GM10266 (cell line): ENCODE results near the gene BMS1.

ENCODE experiments used
- DNase-seq: peaks from one replicate; pipeline ENCODE4 v3.0.0; 2012; ENCODE audit errors: extremely low spot score
- TF ChIP-seq, protein P1 (sequence below): IDR thresholded peaks from 2 replicates; pipeline ENCODE4 v1.5.1; 2012; ENCODE audit warnings: mild to moderate bottlenecking, low read depth; ENCODE audit not compliant: control insufficient read depth, insufficient read depth; ENCODE audit errors: missing control alignments

Gene BMS1

GRCh38 chr10:42875798-42876341 is 93.3 kb downstream of the BMS1 start:
- no peak for DNase-seq
- TF ChIP-seq, protein P1, sequence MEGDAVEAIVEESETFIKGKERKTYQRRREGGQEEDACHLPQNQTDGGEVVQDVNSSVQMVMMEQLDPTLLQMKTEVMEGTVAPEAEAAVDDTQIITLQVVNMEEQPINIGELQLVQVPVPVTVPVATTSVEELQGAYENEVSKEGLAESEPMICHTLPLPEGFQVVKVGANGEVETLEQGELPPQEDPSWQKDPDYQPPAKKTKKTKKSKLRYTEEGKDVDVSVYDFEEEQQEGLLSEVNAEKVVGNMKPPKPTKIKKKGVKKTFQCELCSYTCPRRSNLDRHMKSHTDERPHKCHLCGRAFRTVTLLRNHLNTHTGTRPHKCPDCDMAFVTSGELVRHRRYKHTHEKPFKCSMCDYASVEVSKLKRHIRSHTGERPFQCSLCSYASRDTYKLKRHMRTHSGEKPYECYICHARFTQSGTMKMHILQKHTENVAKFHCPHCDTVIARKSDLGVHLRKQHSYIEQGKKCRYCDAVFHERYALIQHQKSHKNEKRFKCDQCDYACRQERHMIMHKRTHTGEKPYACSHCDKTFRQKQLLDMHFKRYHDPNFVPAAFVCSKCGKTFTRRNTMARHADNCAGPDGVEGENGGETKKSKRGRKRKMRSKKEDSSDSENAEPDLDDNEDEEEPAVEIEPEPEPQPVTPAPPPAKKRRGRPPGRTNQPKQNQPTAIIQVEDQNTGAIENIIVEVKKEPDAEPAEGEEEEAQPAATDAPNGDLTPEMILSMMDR, result no peak

- DNase-seq, result no peak
- TF ChIP-seq, protein P1, result no peak
Observed at GRCh38 chr10:42876476-42876875, 93.9 kb downstream of the BMS1 start.

DNA sequence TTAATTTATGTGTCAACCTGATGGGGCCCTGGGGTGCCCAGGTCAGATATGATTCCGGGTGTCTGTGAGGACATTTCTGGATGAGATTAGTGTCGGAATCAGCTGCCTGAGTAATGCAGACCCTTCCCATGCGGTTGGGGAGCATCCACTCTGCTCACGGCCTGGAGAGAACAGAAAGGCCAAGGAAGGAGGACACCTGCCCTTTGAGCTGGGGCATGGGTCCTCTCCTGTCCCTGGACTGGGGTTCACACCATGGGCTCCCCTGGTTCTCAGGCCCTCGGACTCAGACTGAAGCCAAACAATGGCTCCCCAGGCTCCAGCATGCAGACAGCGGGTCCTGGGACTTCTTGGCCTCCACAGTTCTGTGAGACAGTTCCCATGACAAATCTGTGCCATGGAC is 94.3 kb downstream of the BMS1 start:
- TF ChIP-seq, protein P1, result no peak
- no peak for DNase-seq

DNA sequence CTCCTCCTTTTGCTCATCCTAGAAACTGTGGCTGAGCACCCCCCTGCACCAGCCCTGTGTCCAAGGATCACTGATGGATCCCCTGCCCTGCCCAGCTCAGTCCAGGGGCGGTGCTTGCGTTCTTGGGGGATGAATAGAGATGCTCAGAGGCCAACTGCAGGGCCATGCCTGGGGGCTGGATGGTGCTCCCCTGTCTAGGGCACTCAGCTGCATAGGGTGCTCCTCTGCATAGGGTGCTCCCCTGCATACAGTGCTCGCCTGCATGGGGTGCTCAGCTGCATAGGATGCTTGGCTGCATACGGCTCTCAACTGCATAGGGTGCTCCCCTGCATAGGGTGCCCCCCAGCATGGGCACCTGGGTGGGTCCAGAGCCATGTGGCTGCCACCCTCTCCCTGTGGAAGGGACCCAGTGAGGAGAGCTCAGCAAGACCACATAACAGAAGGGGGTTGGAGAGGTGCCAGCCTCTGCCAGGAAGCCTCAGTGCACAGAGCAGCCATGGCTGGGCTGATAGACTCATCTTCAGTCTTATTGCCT is 95.0 kb downstream of the BMS1 start:
- DNase-seq, result no peak
- TF ChIP-seq, protein P1, result no peak

DNA sequence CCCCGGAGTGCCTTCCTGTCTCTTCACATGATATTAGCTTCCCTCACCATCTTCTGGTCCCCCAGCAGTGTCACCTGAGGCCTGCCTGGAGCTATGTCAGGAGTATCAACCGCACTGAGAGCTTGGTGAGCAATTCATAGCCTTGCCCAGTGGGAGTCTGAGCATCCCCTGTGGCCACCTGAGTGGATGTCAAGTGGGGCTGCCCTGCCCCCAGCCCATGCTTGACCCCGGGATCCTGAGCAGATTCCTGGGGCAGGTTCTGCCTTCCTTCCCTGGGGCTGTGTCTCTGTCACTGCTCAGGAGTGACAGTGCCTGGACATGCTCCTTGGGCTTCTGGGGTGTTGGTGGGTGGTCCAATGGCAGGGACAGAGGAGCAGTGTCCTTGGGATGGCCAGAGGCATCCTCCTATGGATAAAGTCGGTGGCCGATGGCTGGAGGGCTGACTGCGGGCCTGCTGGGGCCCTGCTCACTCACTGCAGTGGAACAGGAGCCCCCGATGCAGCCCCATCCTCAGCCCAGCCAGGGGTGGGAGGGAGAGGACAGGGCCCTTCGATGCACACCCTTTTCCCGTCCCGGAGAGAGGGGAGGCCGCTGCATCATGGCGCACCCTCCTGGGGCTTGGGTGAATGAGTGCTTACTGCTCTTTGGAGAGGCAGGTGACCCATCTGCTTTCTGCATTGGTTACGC is 95.7 kb downstream of the BMS1 start:
- TF ChIP-seq, protein P1, result no peak
- DNase-seq, result no peak

- TF ChIP-seq, protein P1, result no peak
- DNase-seq, result no peak
Observed at GRCh38 chr10:42878821-42879195, 96.2 kb downstream of the BMS1 start.
